HUES6 (cell line): ENCODE measurements around the gene HNRNPA0.
A peak's percentile ranks its signal among the peaks of the same experiment; 100 is the strongest.
"Not testable (repeated sequence)": the region's sequence is repeated elsewhere in the genome, so short reads cannot be mapped to it uniquely, and the experiment has no call there.

ENCODE experiments used
- H3K27ac ChIP-seq: 2 replicates; pipeline ENCODE4 v1.7.0; 2013; ENCODE audit warnings: low read depth, mild to moderate bottlenecking, low read length, inconsistent platforms
- H3K27me3 ChIP-seq: 2 replicates; pipeline ENCODE4 v1.6.1; 2013; ENCODE audit warnings: low read length; ENCODE audit not compliant: control insufficient read depth, insufficient read depth
- H3K36me3 ChIP-seq: 2 replicates; pipeline ENCODE4 v1.6.1; 2013; ENCODE audit warnings: low read length; ENCODE audit not compliant: control insufficient read depth, insufficient read depth
- H3K4me1 ChIP-seq: 2 replicates; pipeline ENCODE4 v1.6.1; 2013; ENCODE audit warnings: low read length; ENCODE audit not compliant: control insufficient read depth, insufficient read depth
- H3K4me3 ChIP-seq: 2 replicates; pipeline ENCODE4 v1.5.1; 2013; ENCODE audit warnings: low read depth, low read length
- H3K9ac ChIP-seq: one replicate; pipeline ENCODE4 v1.6.1; 2013; ENCODE audit warnings: mild to moderate bottlenecking, low read length
- H3K9me3 ChIP-seq: 2 replicates; pipeline ENCODE4 v1.6.1; 2013; ENCODE audit warnings: low read depth, low read length; ENCODE audit not compliant: control insufficient read depth, insufficient read depth

The HNRNPA0 gene

GRCh38 chr5:137754188-137754960, at the start of gene HNRNPA0:
HNRNPA0 (minus strand) TSS chr5:137754363; CDS start chr5:137754066, 297 bp downstream.
- peaks cover 14% of the 10 kb centered on the region for H3K4me1 ChIP-seq
- H3K9me3 ChIP-seq, result no peaks in the 10 kb centered on the region
- H3K36me3 ChIP-seq, result peaks cover 24% of the 10 kb centered on the region
- no peaks in the 10 kb centered on the region for H3K27me3 ChIP-seq
- peak within 1 kb of the TSS; percentile 99 for H3K9ac ChIP-seq
- peak within 1 kb of the TSS; percentile 100 for H3K4me3 ChIP-seq
- peak within 1 kb of the TSS; percentile 100 for H3K27ac ChIP-seq

GRCh38 chr5:137802282-137803210, 48.4 kb upstream of the HNRNPA0 start:
- no peaks in the 10 kb centered on the region for H3K36me3 ChIP-seq
- H3K27ac ChIP-seq, result no peak overlapping the region
- H3K9ac ChIP-seq, result no peak overlapping the region
- no peak overlapping the region for H3K4me3 ChIP-seq
- no peaks in the 10 kb centered on the region for H3K4me1 ChIP-seq
- no peaks in the 10 kb centered on the region for H3K27me3 ChIP-seq
- no peaks in the 10 kb centered on the region for H3K9me3 ChIP-seq

GRCh38 chr5:137800700-137801411, 46.7 kb upstream of the HNRNPA0 start:
- Histone ChIP-seq H3K9ac (no peak overlapping the region), H3K36me3 (no peaks in the 10 kb centered on the region), H3K4me1 (no peaks in the 10 kb centered on the region), H3K27ac (no peak overlapping the region), H3K9me3 (no peaks in the 10 kb centered on the region), H3K27me3 (no peaks in the 10 kb centered on the region), H3K4me3 (no peak overlapping the region)

GRCh38 chr5:137796279-137796678, 42.1 kb upstream of the HNRNPA0 start:
- Histone ChIP-seq H3K27me3 (no peaks in the 10 kb centered on the region), H3K4me3 (no peak overlapping the region), H3K4me1 (no peaks in the 10 kb centered on the region), H3K9ac (no peak overlapping the region), H3K36me3 (no peaks in the 10 kb centered on the region), H3K9me3 (no peaks in the 10 kb centered on the region), H3K27ac (no peak overlapping the region)

- no peak overlapping the region for H3K27ac ChIP-seq
- no peaks in the 10 kb centered on the region for H3K4me1 ChIP-seq
- H3K27me3 ChIP-seq, result no peaks in the 10 kb centered on the region
- no peak overlapping the region for H3K4me3 ChIP-seq
- no peaks in the 10 kb centered on the region for H3K9me3 ChIP-seq
- H3K36me3 ChIP-seq, result no peaks in the 10 kb centered on the region
- H3K9ac ChIP-seq, result no peak overlapping the region
Observed at GRCh38 chr5:137794863-137795262, 40.7 kb upstream of the HNRNPA0 start.

- Histone ChIP-seq H3K36me3 (no peaks in the 10 kb centered on the region), H3K9me3 (no peaks in the 10 kb centered on the region), H3K27ac (no peak overlapping the region), H3K4me1 (no peaks in the 10 kb centered on the region), H3K4me3 (no peak overlapping the region), H3K9ac (no peak overlapping the region), H3K27me3 (no peaks in the 10 kb centered on the region)
Observed at GRCh38 chr5:137792303-137792702, 38.1 kb upstream of the HNRNPA0 start.

- Histone ChIP-seq H3K4me3 (no peak overlapping the region), H3K4me1 (no peaks in the 10 kb centered on the region), H3K27me3 (no peaks in the 10 kb centered on the region), H3K36me3 (no peaks in the 10 kb centered on the region), H3K27ac (no peak overlapping the region), H3K9ac (no peak overlapping the region), H3K9me3 (no peaks in the 10 kb centered on the region)
Observed at GRCh38 chr5:137791799-137792198, 37.6 kb upstream of the HNRNPA0 start.

GRCh38 chr5:137791387-137791786, 37.2 kb upstream of the HNRNPA0 start:
- H3K27me3 ChIP-seq, result no peaks in the 10 kb centered on the region
- H3K27ac ChIP-seq, result no peak overlapping the region
- no peaks in the 10 kb centered on the region for H3K4me1 ChIP-seq
- no peak overlapping the region for H3K9ac ChIP-seq
- no peaks in the 10 kb centered on the region for H3K9me3 ChIP-seq
- H3K4me3 ChIP-seq, result no peak overlapping the region
- no peaks in the 10 kb centered on the region for H3K36me3 ChIP-seq

- H3K9ac ChIP-seq, H3K27ac ChIP-seq, H3K27me3 ChIP-seq, H3K4me1 ChIP-seq, H3K36me3 ChIP-seq, H3K9me3 ChIP-seq, H3K4me3 ChIP-seq: not testable (repeated sequence)
Observed at GRCh38 chr5:137788560-137788959, 34.4 kb upstream of the HNRNPA0 start.

GRCh38 chr5:137782984-137783536, 28.9 kb upstream of the HNRNPA0 start:
- no peaks in the 10 kb centered on the region for H3K4me1 ChIP-seq
- no peak overlapping the region for H3K27ac ChIP-seq
- H3K4me3 ChIP-seq, result no peak overlapping the region
- no peaks in the 10 kb centered on the region for H3K27me3 ChIP-seq
- H3K9ac ChIP-seq, result no peak overlapping the region
- H3K9me3 ChIP-seq, result no peaks in the 10 kb centered on the region
- no peaks in the 10 kb centered on the region for H3K36me3 ChIP-seq
